ENCODE data around the gene UBAC2. TPM values are rescaled to one million over a fixed set of nuclear protein-coding genes. Genes with fewer than 3 reads are reported as not detected.

UBAC2 gene
- polyA plus RNA-seq, 1 experiment = 71.4 TPM

GRCh38 chr13:99426426-99426825 is 225.8 kb downstream of the UBAC2 start:
- Histone ChIP-seq H3K27me3 (ENCODE audit: control insufficient read depth, insufficient read depth, low read length) (peaks cover 20% of the 10 kb centered on the region), H3K4me3 (ENCODE audit: low read depth, low read length) (no peak overlapping the region), H3K9me3 (ENCODE audit: control insufficient read depth, insufficient read depth, low read length) (no peaks in the 10 kb centered on the region), H3K27ac (ENCODE audit: low read depth, low read length) (no peak overlapping the region)
- POLR2A ChIA-PET = no interaction called here
- no peak for DNase-seq (ENCODE audit: low read depth, low spot score)
- CTCF ChIA-PET = interaction anchor here (1.4 to 6.5 kb wide), 2 partner anchors 10 to 156 kb away, joined by 8 to 55 read pairs; no protein-coding TSS in a partner anchor
- no peak for TF ChIP-seq CTCF (IDR thresholded peaks at IDR 0.05; ENCODE audit: low read depth, low read length)

- no peak for TF ChIP-seq CTCF (IDR thresholded peaks at IDR 0.05; ENCODE audit: low read depth, low read length)
- no peaks in the 10 kb centered on the region for H3K9me3 ChIP-seq (ENCODE audit: control insufficient read depth, insufficient read depth, low read length)
- H3K4me3 ChIP-seq (ENCODE audit: low read depth, low read length) = no peak overlapping the region
- no peak for DNase-seq (ENCODE audit: low read depth, low spot score)
- ChIA-PET POLR2A (no interaction called here), CTCF (no interaction called here)
- H3K27me3 ChIP-seq (ENCODE audit: control insufficient read depth, insufficient read depth, low read length) = peaks cover 11% of the 10 kb centered on the region
- H3K27ac ChIP-seq (ENCODE audit: low read depth, low read length) = no peak overlapping the region
Observed at GRCh38 chr13:99429670-99430069, 229.0 kb downstream of the UBAC2 start.

- ChIA-PET CTCF (no interaction called here), POLR2A (no interaction called here)
Observed at GRCh38 chr13:99431927-99432608, 231.4 kb downstream of the UBAC2 start.

GRCh38 chr13:99432609-99433542 is 232.2 kb downstream of the UBAC2 start:
- H3K4me3 ChIP-seq (ENCODE audit: low read depth, low read length) = peak overlapping the region; percentile 11
- no peak overlapping the region for H3K27ac ChIP-seq (ENCODE audit: low read depth, low read length)
- no peaks in the 10 kb centered on the region for H3K27me3 ChIP-seq (ENCODE audit: control insufficient read depth, insufficient read depth, low read length)
- DNase-seq (ENCODE audit: low read depth, low spot score) = no peak
- no peaks in the 10 kb centered on the region for H3K9me3 ChIP-seq (ENCODE audit: control insufficient read depth, insufficient read depth, low read length)
- ChIA-PET POLR2A (no interaction called here), CTCF (interaction anchor here (6.5 to 11.6 kb wide), 2 partner anchors 163 to 258 kb away, joined by 123 to 767 read pairs; no protein-coding TSS in a partner anchor)
- no peak for TF ChIP-seq CTCF (IDR thresholded peaks at IDR 0.05; ENCODE audit: low read depth, low read length)

More at GRCh38 chr13:99431927-99432608, 231.4 kb downstream of the UBAC2 start:
- no peaks in the 10 kb centered on the region for H3K9me3 ChIP-seq (ENCODE audit: control insufficient read depth, insufficient read depth, low read length)
- peaks cover 7% of the 10 kb centered on the region for H3K27me3 ChIP-seq (ENCODE audit: control insufficient read depth, insufficient read depth, low read length)
- no peak overlapping the region for H3K4me3 ChIP-seq (ENCODE audit: low read depth, low read length)
- H3K27ac ChIP-seq (ENCODE audit: low read depth, low read length) = no peak overlapping the region
- DNase-seq (ENCODE audit: low read depth, low spot score) = no peak
- no peak for TF ChIP-seq CTCF (IDR thresholded peaks at IDR 0.05; ENCODE audit: low read depth, low read length)

All from AG04450 (cell line).